ENCODE data around the gene OR52W1.
"Not testable (repeated sequence)": the region's sequence is repeated elsewhere in the genome, so short reads cannot be mapped to it uniquely, and the experiment has no call there.

The OR52W1 gene

GRCh38 chr11:6248248-6248647 lies 49.2 kb downstream of the OR52W1 start:
- DNase-seq (ENCODE audit: low read depth in 1 of 2, low spot score in 1 of 2), result no peak
- in situ Hi-C loops (cut with HindIII; ENCODE audit: low pct_unique_long_range_greater_than_20kb, low sequenced_read_pairs), result no loop called here
- TF ChIP-seq JUND (IDR thresholded peaks at IDR 0.05; ENCODE audit: low read depth), result no peak

GRCh38 chr11:6248897-6249296 lies 49.9 kb downstream of the OR52W1 start:
- in situ Hi-C loops (cut with HindIII; ENCODE audit: low pct_unique_long_range_greater_than_20kb, low sequenced_read_pairs); DNase-seq (ENCODE audit: low read depth in 1 of 2, low spot score in 1 of 2): not testable (repeated sequence)

Data from T47D (cell line).